Suprapubic skin (tissue), 4 donors: ENCODE measurements around the gene SMIM11. TPM values are rescaled to one million over a fixed set of nuclear protein-coding genes. Genes with fewer than 3 reads are reported as not detected.

ENCODE experiments used
- DNase-seq, 2 donors: peaks; one replicate each; pipeline ENCODE4 v3.0.0-alpha.2; 2019; ENCODE audit warnings: low spot score in 2 of 2
- H3K27ac ChIP-seq: fragments of 200-600 bp; sonication (generic); one replicate; pipeline ENCODE4 v1.5.1; 2019
- H3K27me3 ChIP-seq: fragments of 200-600 bp; sonication (generic); one replicate; pipeline ENCODE4 v1.5.1; 2019
- H3K36me3 ChIP-seq: fragments of 200-600 bp; sonication (generic); one replicate; pipeline ENCODE4 v1.5.1; 2019
- H3K4me1 ChIP-seq: fragments of 200-600 bp; sonication (generic); one replicate; pipeline ENCODE4 v1.5.1; 2019
- H3K4me3 ChIP-seq: fragments of 200-600 bp; sonication (generic); one replicate; pipeline ENCODE4 v1.5.1; 2019; ENCODE audit warnings: mild to moderate bottlenecking
- H3K9me3 ChIP-seq: fragments of 200-600 bp; sonication (generic); one replicate; pipeline ENCODE4 v1.5.1; 2019
- EP300 ChIP-seq: sonication (generic); formaldehyde crosslinking; IDR thresholded peaks from one replicate; pipeline ENCODE4 v1.6.1; 2017; ENCODE audit warnings: antibody characterized with exemption
- POLR2A ChIP-seq, 2 donors: fragments of 450-650 bp; IDR thresholded peaks; one replicate each; pipeline ENCODE4 v1.6.1; 2017; ENCODE audit warnings: antibody characterized with exemption in 2 of 2, mild to moderate bottlenecking in 2 of 2, moderate library complexity in 2 of 2
- POLR2AphosphoS5 ChIP-seq, 3 donors: sonication (generic); formaldehyde crosslinking; IDR thresholded peaks; one replicate each; pipeline ENCODE4 v1.6.1; 2017; ENCODE audit warnings: antibody characterized with exemption in 3 of 3
- WGBS: methylation state at CpG from one replicate; pipeline ENCODE4 v1.1.5; 2018; 5-methylcytosine and 5-hydroxymethylcytosine counted together
- total RNA-seq, 4 donors: library from RNA; depleted of rRNA; stranded (reverse); fragments of >200 nt; gene quantifications; one replicate each; pipeline ENCODE4 v1.1.0, GENCODE V29; 2016
- TF ChIP-seq, protein P1 (sequence below), 2 donors: fragments of 200-600 bp in 1 of 2; fragments of 450-650 bp in 1 of 2; sonication (generic) in 1 of 2; IDR thresholded peaks; one replicate each; pipeline ENCODE4 v1.5.1; 2016 to 2019; ENCODE audit warnings: antibody characterized with exemption in 2 of 2, mild to moderate bottlenecking in 1 of 2, moderate library complexity in 1 of 2

Gene SMIM11
- total RNA-seq, 4 donors from 2014 or later = 2.5 to 24.3 (median 5.1) TPM

DNA sequence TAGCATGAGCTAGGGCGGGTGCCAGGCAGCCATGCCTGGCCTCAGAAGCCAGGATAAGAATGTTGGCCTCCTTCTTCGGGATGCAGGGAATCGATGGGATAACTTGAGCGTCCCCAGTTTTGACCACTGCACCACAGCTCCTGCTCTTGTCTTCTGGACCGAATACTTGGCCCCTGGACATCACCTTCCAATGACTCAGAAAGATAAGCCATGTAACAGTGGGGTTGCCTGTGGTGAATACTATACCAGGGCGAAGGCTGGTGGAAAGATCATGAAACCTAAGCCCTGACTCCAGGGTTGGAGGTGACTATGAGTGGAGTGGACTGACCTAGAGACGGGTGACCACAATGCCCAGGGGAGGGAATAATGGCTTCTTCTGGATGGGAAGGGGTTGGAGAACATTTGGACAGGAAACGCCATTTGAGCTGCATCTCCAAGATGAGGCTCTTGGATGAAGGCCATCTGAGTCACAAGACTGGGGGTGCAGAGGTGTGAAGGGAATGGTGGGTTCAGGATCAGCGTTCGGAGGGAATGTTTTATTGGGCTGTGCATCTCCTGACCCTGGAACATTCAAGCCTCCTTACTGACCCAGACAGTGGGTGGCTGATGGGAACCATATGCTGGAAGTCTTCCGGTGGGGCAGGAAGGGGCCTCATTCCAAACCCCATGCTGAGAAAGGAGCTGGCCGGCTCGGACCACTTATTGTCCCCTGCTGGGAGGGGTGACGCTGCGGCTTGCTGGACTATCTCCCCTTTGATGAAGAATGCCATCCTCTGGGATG, 30.0 kb upstream of the SMIM11 start:
- TF ChIP-seq EP300 (no peak), POLR2AphosphoS5 (IDR thresholded peaks at IDR 0.05) (no peak)
- no peaks in the 10 kb centered on the region for H3K27me3 ChIP-seq
- H3K36me3 ChIP-seq = no peaks in the 10 kb centered on the region
- H3K27ac ChIP-seq = no peak overlapping the region
- DNase-seq = peak in 1 of 2 donors; percentile 54
- WGBS = 83% methylated on average over 10 of the region's 15 CpGs
- no peaks in the 10 kb centered on the region for H3K4me1 ChIP-seq
- H3K4me3 ChIP-seq = no peak overlapping the region
- H3K9me3 ChIP-seq = no peaks in the 10 kb centered on the region

DNA sequence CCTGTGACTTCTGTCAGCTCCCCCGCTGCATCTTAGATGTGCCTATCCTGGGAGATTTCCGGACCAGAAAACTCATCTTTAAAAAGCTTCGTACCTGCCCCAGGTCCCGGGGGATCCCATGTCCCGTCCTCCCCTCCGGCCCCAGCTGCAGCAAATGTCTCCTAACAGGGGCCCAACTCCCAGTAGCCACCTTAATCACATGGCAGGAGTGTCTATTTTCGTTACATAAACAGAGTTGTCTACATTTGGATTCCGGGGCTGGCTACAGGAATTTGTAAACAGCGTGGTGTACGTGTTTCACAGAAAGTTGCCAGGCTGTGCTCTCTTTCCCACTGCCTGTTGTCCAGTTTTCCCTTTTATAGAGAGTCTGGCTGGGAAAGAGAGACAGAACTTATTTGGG, 29.4 kb upstream of the SMIM11 start:
- Histone ChIP-seq H3K27ac (no peak overlapping the region), H3K27me3 (no peaks in the 10 kb centered on the region), H3K4me1 (no peaks in the 10 kb centered on the region), H3K4me3 (no peak overlapping the region), H3K36me3 (no peaks in the 10 kb centered on the region), H3K9me3 (no peaks in the 10 kb centered on the region)
- WGBS = 77% methylated on average over 10 of the region's 10 CpGs
- peak in 1 of 2 donors; percentile 63 for DNase-seq
- TF ChIP-seq POLR2A (IDR thresholded peaks at IDR 0.05) = no peak
- TF ChIP-seq EP300 = no peak
- TF ChIP-seq POLR2AphosphoS5 (IDR thresholded peaks at IDR 0.05) = no peak

DNA sequence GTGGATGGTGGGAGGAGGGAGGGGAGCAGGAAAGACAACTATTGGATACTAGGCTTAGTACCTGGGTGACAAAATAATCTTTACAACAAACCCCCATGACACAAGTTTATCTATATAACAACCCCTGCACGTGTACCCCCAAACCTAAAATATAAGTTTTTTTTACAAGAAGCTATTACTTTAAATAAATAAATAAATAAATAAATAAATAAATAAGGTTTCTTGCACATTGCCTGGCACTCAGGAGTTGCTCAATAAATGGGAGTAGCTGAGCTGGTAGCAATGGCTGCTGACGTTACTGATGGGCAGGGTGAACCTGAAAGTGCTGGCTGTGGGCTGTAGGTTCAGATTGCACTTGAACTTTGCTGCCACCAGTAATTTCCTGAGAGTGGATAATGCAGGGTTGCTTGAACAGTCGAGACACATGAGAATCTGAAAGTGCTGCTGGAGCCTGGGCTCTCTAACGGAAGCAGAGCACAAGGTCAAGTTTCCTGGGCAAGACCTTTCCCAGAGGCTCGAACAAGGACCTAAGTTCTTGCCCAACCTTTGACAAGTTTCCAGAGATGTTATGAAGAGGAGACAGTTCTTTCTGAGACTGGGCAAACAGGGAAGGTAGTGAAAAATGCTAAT, 26.3 kb upstream of the SMIM11 start:
- no peak for DNase-seq
- H3K27me3 ChIP-seq = no peaks in the 10 kb centered on the region
- H3K9me3 ChIP-seq = no peaks in the 10 kb centered on the region
- TF ChIP-seq, protein P1, sequence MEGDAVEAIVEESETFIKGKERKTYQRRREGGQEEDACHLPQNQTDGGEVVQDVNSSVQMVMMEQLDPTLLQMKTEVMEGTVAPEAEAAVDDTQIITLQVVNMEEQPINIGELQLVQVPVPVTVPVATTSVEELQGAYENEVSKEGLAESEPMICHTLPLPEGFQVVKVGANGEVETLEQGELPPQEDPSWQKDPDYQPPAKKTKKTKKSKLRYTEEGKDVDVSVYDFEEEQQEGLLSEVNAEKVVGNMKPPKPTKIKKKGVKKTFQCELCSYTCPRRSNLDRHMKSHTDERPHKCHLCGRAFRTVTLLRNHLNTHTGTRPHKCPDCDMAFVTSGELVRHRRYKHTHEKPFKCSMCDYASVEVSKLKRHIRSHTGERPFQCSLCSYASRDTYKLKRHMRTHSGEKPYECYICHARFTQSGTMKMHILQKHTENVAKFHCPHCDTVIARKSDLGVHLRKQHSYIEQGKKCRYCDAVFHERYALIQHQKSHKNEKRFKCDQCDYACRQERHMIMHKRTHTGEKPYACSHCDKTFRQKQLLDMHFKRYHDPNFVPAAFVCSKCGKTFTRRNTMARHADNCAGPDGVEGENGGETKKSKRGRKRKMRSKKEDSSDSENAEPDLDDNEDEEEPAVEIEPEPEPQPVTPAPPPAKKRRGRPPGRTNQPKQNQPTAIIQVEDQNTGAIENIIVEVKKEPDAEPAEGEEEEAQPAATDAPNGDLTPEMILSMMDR (IDR thresholded peaks at IDR 0.05) = no peak
- TF ChIP-seq POLR2AphosphoS5 (IDR thresholded peaks at IDR 0.05) (no peak), POLR2A (IDR thresholded peaks at IDR 0.05) (no peak), EP300 (no peak)
- WGBS = 85% methylated on average over 5 of the region's 5 CpGs
- no peaks in the 10 kb centered on the region for H3K36me3 ChIP-seq
- no peak overlapping the region for H3K4me3 ChIP-seq
- H3K4me1 ChIP-seq = peaks cover 2% of the 10 kb centered on the region
- H3K27ac ChIP-seq = no peak overlapping the region

DNA sequence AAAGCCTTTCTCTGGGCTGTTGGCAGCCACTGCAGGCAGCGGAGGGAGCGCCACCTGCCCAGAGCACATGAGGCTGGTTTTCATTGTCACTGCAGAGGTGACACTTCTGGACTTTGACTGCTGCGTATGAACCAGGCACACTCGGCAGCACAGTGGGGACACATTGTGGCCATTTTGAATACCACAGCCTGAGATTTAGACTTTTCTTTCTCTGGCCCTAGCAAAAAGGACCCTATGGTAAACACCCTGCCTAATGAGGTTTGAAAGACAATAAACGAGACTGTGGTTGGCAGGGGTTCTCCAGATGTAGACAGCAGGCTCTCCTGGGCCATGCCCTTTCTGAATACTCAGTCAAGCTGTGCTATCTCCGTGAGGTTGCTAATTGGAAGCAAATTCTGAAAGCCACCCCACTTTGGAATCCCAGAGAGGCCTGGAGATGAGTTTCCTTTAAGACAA, 23.5 kb upstream of the SMIM11 start:
- no peak overlapping the region for H3K4me3 ChIP-seq
- peak in 1 of 2 donors; percentile 74 for DNase-seq
- H3K36me3 ChIP-seq = no peaks in the 10 kb centered on the region
- H3K9me3 ChIP-seq = no peaks in the 10 kb centered on the region
- H3K4me1 ChIP-seq = peaks cover 2% of the 10 kb centered on the region
- WGBS = 32% methylated on average over 6 of the region's 6 CpGs
- TF ChIP-seq POLR2AphosphoS5 (IDR thresholded peaks at IDR 0.05) = no peak
- TF ChIP-seq, protein P1 (IDR thresholded peaks at IDR 0.05) = peak; percentile 40 to 51
- no peak for TF ChIP-seq EP300
- no peak for TF ChIP-seq POLR2A (IDR thresholded peaks at IDR 0.05)
- no peak overlapping the region for H3K27ac ChIP-seq
- H3K27me3 ChIP-seq = peaks cover 7% of the 10 kb centered on the region

DNA sequence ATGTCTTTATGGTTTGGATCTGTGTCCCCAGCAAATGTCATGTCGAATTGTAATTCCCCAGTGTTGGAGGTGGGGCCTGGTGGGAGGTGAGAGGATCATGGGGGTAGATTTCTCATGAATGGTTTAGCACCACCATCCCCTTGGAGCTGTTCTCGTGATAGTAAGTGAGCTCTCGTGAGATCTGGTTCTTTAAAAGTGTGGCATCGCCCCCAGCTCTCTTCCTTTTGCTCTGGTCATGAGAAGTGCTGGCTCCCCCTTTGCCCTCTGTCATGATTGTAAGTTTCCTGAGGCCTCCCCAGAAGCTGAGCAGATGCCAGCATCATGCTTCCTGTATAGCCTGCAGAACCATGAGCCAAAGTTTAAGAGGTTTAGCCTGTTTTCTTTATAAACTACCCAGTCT, 22.8 kb upstream of the SMIM11 start:
- Histone ChIP-seq H3K9me3 (no peaks in the 10 kb centered on the region), H3K36me3 (no peaks in the 10 kb centered on the region), H3K4me1 (peaks cover 2% of the 10 kb centered on the region), H3K27me3 (peaks cover 8% of the 10 kb centered on the region), H3K27ac (no peak overlapping the region), H3K4me3 (no peak overlapping the region)
- WGBS = 85% methylated on average over 4 of the region's 4 CpGs
- TF ChIP-seq POLR2A (IDR thresholded peaks at IDR 0.05) (no peak), EP300 (no peak), POLR2AphosphoS5 (IDR thresholded peaks at IDR 0.05) (no peak)
- TF ChIP-seq, protein P1 (IDR thresholded peaks at IDR 0.05) = no peak
- DNase-seq = peak in 1 of 2 donors; percentile 13

DNA sequence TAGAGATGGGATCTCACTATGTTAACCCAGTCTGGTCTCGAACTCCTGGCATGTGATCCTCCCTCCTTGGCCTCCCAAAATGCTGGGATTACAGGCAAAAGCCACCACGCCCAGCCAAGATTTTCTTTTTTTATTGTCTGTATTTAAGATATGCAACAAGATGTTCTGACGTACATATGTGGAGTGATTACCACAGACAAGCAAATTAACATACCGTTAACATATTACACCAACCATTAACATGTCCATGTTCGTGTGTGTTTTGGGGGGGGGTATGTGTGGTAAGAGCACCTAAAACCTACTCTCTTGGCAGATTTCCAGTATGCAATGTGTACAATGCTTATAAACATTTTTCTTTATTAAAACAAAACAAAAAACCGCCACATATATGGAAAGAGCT, 22.1 kb upstream of the SMIM11 start:
- 91% methylated on average over 6 of the region's 6 CpGs for WGBS
- no peaks in the 10 kb centered on the region for H3K9me3 ChIP-seq
- DNase-seq = no peak
- no peaks in the 10 kb centered on the region for H3K36me3 ChIP-seq
- no peak overlapping the region for H3K4me3 ChIP-seq
- TF ChIP-seq POLR2AphosphoS5 (IDR thresholded peaks at IDR 0.05) (no peak), EP300 (no peak), POLR2A (IDR thresholded peaks at IDR 0.05) (no peak)
- TF ChIP-seq, protein P1 (IDR thresholded peaks at IDR 0.05) = no peak
- H3K27ac ChIP-seq = no peak overlapping the region
- peaks cover 8% of the 10 kb centered on the region for H3K27me3 ChIP-seq
- H3K4me1 ChIP-seq = peaks cover 2% of the 10 kb centered on the region
